Adrenal gland (tissue), 5 donors: Measurements from ENCODE around the gene SULT4A1.

Experiments
- CTCF ChIP-seq, 6 experiments: fragments of 450-650 bp in 4 of 6; fragments of 200-600 bp in 2 of 6; sonication (generic) in 1 of 6; IDR thresholded peaks; 1 replicate in 5 of 6; 2 replicates in 1 of 6; pipeline versions ENCODE4 v1.5.1 to v1.8.0; 2016 to 2021; ENCODE audit warnings: antibody characterized with exemption in 6 of 6, mild to moderate bottlenecking in 2 of 6, moderate library complexity in 1 of 6
- POLR2A ChIP-seq, 2 donors: fragments of 450-650 bp; IDR thresholded peaks; one replicate each; pipeline ENCODE4 v1.6.1; 2017; ENCODE audit warnings: antibody characterized with exemption in 2 of 2, mild to moderate bottlenecking in 2 of 2, moderate library complexity in 1 of 2
- donor health status: DM: no; HTN: no; CAD: no.

DNA sequence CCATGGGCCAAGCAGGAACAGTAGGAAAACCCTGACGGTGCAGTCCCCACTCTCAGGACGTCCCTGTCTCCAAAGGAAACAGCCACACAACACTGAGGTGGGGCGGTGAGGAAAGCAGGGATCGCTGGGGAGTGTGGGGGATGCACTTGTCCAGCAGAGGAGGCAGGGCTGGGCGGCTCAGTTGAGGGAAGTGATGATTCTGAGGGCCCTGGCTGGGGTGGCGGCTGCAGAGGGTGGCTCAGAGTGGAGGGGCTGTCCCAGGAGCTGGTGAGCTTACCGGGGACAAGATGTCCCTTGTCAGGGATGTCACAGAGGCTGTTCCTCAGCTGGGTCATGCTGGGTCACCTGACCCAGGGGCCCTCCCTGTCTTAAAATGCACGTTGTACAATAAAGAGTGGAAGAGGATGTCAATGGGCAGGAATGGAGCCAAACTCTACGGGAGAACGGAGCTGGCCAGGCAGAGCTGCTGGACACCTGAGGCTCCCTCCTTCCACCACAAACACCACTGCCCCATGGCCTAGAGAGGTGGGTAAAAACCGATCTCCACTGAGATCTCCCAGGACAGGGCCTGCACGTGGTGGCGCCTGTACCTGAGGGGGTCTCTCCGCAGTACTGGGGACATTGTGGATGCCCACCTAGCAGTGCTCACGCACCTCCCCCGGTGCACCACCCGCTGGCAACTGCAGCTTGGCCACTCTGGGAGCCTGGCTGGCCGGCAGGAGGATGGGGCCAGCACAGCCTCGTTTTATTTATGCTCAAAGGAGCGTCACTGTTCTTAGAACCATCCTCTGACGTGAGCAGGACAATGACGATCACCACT lies 40.5 kb downstream of the SULT4A1 start:
- TF ChIP-seq CTCF (IDR thresholded peaks at IDR 0.05) (no peak), POLR2A (IDR thresholded peaks at IDR 0.05) (no peak)
